GM12865 (cell line): ENCODE measurements around the gene ENTPD8.
A peak's percentile ranks its signal among the peaks of the same experiment; 100 is the strongest.

Experiments used
- DNase-seq: peaks from one replicate; pipeline ENCODE4 v3.0.0; 2010; ENCODE audit warnings: low read depth
- H3K4me3 ChIP-seq: 2 replicates; pipeline ENCODE4 v1.5.1; 2011; ENCODE audit warnings: mild to moderate bottlenecking, low read depth, low read length, control low read depth
- TF ChIP-seq, protein P1 (sequence below): IDR thresholded peaks from 2 replicates; pipeline ENCODE4 v1.5.1; 2011; ENCODE audit warnings: low read length, control low read depth, low read depth, inconsistent platforms; ENCODE audit not compliant: insufficient read depth; ENCODE audit errors: missing control alignments

ENTPD8 gene

DNA sequence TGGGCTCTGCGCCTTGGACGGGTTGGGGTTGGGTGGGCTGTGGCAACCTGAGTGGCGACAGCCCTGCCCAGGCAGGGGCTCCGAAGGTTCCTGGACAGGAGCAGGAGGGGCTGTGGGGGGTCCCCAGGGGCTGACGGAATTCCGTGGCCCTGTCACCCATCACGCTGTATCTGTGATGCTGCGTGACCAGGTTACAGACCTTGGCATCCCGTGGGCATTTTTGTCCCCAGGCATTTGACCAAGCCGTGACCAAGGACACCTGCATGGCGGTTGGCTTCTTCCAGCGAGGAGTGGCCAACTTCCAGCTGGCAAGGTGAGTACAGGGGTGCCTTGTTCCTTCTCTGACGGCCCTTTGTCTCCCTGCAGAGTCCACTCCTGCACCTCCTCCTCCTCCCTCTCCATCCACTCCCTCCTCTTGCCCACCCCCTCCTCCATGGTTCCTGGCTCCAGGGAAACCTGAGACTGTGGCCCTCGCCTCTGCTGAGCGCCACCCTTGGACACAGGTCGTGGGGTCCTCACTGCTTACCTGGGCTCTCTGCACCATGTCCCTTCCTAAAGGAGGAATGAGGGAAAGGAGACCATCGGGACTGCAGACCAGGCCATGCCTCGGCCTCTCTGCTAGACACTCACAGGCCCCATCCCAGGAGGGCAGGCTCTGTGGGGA is 15.0 kb downstream of the ENTPD8 start:
- H3K4me3 ChIP-seq, result no peak overlapping the region
- DNase-seq, result no peak
- TF ChIP-seq, protein P1, sequence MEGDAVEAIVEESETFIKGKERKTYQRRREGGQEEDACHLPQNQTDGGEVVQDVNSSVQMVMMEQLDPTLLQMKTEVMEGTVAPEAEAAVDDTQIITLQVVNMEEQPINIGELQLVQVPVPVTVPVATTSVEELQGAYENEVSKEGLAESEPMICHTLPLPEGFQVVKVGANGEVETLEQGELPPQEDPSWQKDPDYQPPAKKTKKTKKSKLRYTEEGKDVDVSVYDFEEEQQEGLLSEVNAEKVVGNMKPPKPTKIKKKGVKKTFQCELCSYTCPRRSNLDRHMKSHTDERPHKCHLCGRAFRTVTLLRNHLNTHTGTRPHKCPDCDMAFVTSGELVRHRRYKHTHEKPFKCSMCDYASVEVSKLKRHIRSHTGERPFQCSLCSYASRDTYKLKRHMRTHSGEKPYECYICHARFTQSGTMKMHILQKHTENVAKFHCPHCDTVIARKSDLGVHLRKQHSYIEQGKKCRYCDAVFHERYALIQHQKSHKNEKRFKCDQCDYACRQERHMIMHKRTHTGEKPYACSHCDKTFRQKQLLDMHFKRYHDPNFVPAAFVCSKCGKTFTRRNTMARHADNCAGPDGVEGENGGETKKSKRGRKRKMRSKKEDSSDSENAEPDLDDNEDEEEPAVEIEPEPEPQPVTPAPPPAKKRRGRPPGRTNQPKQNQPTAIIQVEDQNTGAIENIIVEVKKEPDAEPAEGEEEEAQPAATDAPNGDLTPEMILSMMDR, result no peak

DNA sequence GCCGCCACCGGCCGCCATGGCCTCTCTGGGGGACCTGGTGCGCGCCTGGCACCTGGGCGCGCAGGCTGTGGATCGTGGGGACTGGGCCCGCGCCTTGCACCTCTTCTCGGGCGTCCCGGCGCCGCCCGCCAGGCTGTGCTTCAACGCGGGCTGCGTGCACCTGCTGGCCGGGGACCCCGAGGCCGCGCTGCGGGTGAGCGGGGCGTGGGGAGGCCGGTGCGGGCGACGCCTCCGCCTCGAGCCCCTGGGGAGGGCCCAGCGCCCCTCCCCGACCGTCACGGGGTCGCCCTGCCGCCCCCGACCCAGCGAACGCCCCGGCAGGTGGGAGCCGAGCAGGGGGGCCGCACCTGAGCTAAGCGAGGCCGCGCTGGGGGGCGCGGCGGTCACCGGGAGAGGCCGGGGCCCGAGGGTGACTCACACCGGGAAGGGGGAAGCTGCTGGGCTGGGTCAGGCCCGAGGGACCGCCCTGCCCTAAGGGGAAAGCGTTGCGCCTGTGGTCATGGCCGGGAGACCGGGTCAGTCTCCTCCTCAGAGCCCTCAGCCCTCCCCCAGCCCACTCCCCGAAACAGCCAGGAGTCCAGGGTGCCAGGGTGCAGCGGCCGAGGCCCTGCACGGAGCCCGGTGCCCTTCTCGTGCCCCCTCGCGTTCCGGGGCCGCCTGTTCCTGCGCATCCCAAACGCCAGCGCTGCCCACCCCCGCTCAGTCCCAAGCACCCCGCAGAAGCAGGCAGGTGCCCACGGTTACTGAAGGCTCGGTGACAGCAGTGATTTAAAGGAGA is 17.5 kb downstream of the ENTPD8 start:
- DNase-seq, result peak; percentile 32
- TF ChIP-seq, protein P1, result no peak
- peak overlapping the region; percentile 42 for H3K4me3 ChIP-seq

DNA sequence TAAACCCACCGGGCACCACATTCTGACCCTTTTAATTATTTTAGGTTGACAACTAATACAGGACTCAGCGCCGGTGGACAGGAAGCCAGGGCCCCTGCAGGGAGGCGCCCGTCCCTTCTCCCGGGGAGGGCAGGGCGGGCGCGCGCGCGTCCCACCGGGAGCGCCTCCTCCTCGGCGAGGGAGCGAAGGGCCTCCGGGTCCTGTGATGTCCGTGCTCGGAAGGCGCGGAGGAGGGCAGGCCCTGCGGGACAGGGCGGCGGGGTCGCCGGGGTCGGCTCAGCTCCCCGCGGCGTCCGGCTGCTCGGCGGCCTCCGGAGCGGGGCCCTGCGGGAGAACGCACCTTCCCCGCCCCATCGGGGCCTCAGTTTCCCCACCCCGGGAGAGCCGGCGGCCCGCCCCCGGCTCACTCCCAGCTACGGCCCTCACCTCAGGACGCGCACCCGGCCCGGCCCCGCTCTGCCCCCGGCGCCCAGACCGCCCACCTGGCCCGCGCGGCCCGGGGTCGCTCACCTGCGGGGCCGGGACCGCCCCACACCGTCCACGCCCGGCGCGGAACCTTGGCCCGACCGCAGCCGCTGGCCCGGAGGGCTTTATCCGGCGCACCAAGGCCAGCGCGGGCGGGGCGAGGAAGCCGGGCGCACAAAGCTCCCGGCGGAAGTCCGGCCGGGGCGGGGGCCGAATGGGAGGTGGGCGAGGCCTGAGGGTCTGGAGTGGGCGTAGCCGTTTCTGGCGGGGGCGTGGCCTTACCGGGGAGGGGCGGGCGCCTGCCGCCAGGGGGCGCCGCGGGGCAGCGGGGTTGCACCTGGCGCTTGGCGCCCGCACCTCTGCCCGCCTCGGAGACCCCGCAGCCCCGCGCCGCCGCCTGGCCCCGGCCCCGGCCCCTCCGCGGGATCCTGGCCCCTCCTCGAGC is 18.3 kb downstream of the ENTPD8 start, which contains the start of the genes EXD3 and NOXA1:
TSS of gene EXD3 (minus strand) at position 559 of the 910 bp plus-strand sequence. CDS start 27,805 bp downstream, outside the sequence.
TSS of gene NOXA1 (plus strand) at position 790 of the 910 bp plus-strand sequence. CDS start 137 bp downstream, outside the sequence.
- H3K4me3 ChIP-seq, result peak within 1 kb of the TSS; percentile 69

DNA sequence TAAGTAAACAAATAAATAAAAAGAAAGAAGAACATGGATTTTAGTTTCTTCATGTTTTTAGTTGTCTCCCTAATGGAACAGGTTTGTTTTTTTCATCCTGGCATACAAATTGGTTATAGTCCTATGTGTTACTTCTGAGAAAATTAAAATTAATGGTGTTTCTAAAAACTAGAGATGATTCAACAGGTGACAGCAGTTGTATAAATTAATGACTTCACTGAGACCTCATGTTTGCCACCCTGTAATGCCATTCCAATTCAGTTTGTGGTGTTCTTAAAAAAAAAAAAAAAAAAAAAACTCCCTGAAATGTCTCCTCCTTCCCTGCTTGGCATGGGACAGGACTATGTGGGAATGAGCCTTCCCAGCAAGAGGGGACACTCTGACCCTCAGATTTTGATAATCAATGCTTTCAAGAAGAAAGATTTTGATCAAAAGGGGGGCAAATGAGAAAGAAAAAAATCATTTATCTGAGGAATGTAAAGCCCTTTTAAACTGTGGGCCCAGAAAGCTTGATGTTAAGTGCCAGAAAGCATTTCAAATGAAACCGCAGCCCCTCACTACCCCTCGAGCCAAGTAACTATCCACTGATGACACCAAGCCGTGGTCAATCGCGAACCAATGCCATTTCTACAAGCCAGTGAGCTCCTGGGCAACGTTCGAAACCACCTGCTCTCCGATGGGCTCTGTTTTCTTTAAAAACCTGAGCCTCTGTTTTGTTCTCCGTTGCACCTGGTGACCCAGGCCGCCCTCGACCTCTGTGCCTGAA is 19.1 kb downstream of the ENTPD8 start:
- peak overlapping the region; percentile 69 for H3K4me3 ChIP-seq
- no peak for DNase-seq
- TF ChIP-seq, protein P1, result no peak

More for the DNA sequence above, 18.3 kb downstream of the ENTPD8 start, which contains the start of the genes EXD3 and NOXA1:
- peak; percentile 97 for DNase-seq
- TF ChIP-seq, protein P1, result peak; percentile 78

DNA sequence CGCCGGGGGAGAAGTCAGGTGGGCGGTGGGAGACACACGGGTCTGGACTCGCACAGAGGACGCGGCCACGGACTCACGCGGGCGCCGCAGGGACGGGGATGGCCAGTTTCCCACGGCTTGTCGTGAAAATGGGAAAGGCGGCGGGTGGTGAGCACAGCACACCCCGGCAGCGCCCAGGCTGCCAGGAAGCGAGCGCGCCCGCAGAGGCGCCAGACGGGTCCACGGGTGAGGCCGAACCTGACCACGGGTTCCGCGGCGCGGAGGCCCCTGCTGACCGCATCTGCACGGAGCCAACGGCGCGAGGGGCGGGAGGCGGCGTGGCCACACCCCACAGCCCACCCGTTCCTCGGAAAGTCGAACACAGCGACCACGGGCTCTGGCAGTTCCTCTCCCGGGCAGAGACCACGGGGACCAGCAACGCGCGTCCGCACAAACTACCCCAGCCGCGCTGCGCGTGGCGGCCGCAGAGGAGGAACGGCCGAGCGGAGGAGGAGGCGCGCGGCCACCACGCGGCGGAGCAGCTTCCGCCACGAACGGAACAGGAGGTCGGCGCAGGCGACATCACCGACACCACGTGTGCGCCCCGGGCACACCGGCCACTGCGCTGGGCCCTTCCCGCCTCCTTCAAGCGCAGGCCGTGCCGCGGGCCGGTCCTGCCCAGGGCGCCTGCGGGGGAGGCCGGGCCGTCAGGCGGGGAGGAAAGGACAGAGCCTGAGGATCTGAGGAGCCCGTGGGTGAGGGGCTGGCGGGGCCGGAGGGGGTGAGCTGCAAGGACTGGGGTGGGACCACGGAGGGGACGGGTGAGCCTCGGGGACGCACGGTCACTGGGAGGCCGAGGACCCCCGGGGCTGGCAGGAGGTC is 23.8 kb downstream of the ENTPD8 start:
- TF ChIP-seq, protein P1, result no peak
- peak; percentile 68 for DNase-seq
- peak overlapping the region; percentile 61 for H3K4me3 ChIP-seq
